GM20000 (cell line): ENCODE data around the gene CTNND1.

Source experiments
- DNase-seq: peaks from one replicate; pipeline ENCODE4 v3.0.0; 2012; ENCODE audit warnings: low spot score
- CTCF ChIP-seq: IDR thresholded peaks from 2 replicates; pipeline ENCODE4 v1.5.1; 2012; ENCODE audit warnings: mild to moderate bottlenecking, control low read depth; ENCODE audit errors: extremely low read depth, missing control alignments

CTNND1 gene

GRCh38 chr11:57751176-57751575, 10.4 kb upstream of the CTNND1 start:
- no peak for TF ChIP-seq CTCF
- DNase-seq, result no peak

GRCh38 chr11:57751676-57752253, 9.8 kb upstream of the CTNND1 start, which contains the start of gene BTBD18:
TSS of gene BTBD18 (minus strand) at chr11:57751819. CDS start at chr11:57751188, 631 bp downstream.
- peak; percentile 62 for DNase-seq

GRCh38 chr11:57752954-57753353, 8.6 kb upstream of the CTNND1 start:
- no peak for TF ChIP-seq CTCF
- no peak for DNase-seq

More at GRCh38 chr11:57751676-57752253, 9.8 kb upstream of the CTNND1 start, which contains the start of gene BTBD18:
- no peak for TF ChIP-seq CTCF

GRCh38 chr11:57758174-57758573, 3.4 kb upstream of the CTNND1 start:
- DNase-seq, result no peak
- no peak for TF ChIP-seq CTCF

GRCh38 chr11:57762235-57762861, 746 bp downstream of the CTNND1 start:
- no peak for TF ChIP-seq CTCF
- DNase-seq, result no peak

- TF ChIP-seq CTCF, result no peak
- DNase-seq, result no peak
Observed at GRCh38 chr11:57763568-57763967, 2.0 kb downstream of the CTNND1 start.

GRCh38 chr11:57764021-57764420, 2.4 kb downstream of the CTNND1 start:
- TF ChIP-seq CTCF, result no peak
- no peak for DNase-seq
